GM12892 (cell line): ENCODE measurements around the gene AMY2A.
"Not testable (repeated sequence)": the region's sequence is repeated elsewhere in the genome, so short reads cannot be mapped to it uniquely, and the experiment has no call there.

Experiments
- POLR2A ChIP-seq: IDR thresholded peaks from 2 replicates; pipeline ENCODE4 v1.6.1; 2011; ENCODE audit warnings: low read depth, low read length, control low read depth
- POLR2AphosphoS5 ChIP-seq: IDR thresholded peaks from 2 replicates; pipeline ENCODE4 v1.6.1; 2011; ENCODE audit warnings: low read depth, low read length, control low read depth

- not testable (repeated sequence) for TF ChIP-seq POLR2A, POLR2AphosphoS5
Measured at GRCh38 chr1:103650305-103650704, 33.1 kb downstream of the AMY2A start.
